Right ventricle myocardium inferior (tissue), 1 donor: ENCODE data around the gene KASH5. TPM values are rescaled to one million over a fixed set of nuclear protein-coding genes. Genes with fewer than 3 reads are reported as not detected.

Experiments
- ATAC-seq: fragments of 200-7000 bp; cut with Tn5 transposase; one replicate; pipeline ENCODE4 v1.9.1; 2020; ENCODE audit warnings: mild to moderate bottlenecking, moderate library complexity
- DNase-seq: peaks from one replicate; pipeline ENCODE4 v3.0.0; 2021; ENCODE audit errors: missing footprints
- intact Hi-C: fragments of 100-400 bp; cut with DNase I; formaldehyde crosslinking; loops from one replicate; pipeline ENCODE4 v1.11.0; 2022
- total RNA-seq: library from RNA; stranded (reverse); fragmentation: NEBNext Ultra II Directional; extraction: Animal tissue kit (Norgen Biotek cat#: 25700); gene quantifications from one replicate; pipeline ENCODE4 v1.2.1, GENCODE V29; 2021
- donor health status: DM: no; HTN: yes; CAD: no; lungs with severe emphysema.

The KASH5 gene
- total RNA-seq, 1 donor from 2014 or later: not detected

DNA sequence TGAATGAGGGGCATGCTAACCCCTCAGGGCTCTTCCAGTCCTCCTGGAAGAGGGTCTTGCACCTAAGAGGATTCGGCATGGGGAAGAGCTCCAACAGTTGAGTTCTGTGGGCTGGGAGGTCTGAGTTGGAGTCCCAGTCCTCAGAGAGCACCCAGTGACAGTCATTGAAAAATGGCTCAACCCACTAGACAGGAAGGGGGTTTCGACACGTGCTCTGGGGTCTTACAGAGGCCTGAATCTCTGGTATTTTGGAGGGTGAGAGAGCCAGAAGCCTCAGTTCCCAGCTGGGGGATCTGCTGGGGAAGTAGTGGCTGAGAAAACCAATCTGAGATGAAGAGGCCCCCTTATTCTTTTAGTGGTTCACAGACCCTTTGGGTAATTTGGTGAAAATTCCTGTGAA, 26.2 kb downstream of the KASH5 start:
- ATAC-seq: no peak
- DNase-seq: no peak
- intact Hi-C loops: no loop called here

DNA sequence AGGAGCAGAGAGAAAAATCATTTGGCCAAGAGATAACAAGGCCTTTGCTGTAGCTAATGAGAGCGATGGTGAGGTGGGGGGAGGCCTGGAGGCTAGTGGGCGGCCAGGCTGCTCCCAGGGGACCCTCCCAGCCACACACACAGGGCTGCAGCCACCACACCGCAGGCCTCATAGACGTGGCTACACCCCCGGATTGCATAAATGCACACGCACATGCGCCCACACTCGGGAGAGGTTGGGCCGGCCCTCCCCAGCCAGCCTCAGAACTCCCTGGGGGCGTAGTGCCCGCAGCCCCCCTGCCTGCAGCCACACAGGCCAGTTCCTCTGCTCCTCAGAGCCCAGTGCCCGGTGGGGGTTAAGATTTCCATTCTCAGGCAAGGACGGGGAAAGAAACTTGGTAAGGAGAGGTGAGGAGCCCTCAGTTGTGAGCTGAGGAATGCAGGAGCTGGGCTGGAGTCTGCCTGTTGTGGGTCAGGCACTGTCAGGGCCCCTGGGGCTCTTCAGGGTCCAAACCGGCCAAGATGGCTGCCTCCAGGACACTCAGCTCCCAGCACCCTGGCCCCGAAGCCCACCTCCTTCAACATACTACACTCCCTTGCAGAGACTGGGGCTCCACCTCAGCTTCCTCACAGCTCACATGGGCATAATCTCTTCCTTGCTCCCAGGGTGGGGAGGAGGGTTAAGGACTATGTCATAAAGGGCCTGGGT, 27.2 kb downstream of the KASH5 start:
- ATAC-seq (no peak), DNase-seq (no peak)
- intact Hi-C loops: no loop called here

DNA sequence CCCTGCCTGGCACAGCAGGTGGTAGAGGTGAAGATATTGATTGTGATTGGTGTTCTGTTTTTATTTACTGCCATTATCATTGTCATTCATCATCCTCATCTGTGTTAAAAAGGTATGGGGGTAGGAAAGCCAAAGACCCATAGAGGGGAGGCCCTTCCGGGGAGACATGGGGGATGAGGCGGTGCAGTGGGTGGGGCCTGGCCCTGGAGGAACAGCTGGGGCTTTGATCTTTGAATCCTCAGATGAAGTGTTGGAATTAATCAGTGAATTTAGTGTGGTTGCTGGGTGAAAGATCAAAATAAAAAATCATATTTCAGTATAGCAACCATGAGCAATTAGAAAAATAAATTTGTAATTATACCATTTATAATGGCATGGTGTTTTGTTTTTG, 27.8 kb downstream of the KASH5 start:
- intact Hi-C loops: no loop called here
- ATAC-seq: no peak

DNA sequence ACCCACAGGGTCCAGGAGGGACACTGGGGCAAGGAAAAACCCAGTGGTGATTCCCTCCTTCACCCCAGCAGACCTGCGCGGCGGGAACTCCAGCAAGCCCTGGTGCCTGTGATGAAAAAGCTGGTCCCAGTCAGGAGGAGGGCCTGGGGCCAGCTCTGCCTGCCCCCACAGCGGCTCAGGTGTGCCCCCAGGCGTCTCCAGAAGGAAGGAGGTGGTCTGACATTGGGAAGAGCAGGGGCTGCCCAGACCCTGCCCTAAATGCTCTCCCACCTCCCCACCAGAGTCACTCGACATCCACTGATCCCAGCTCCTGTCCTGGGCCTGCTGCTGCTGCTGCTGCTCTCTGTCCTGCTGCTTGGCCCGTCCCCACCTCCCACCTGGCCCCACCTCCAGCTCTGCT, 29.0 kb downstream of the KASH5 start:
- no peak for ATAC-seq
- no peak for DNase-seq
- intact Hi-C loops: no loop called here

More for the DNA sequence above, 27.8 kb downstream of the KASH5 start:
- DNase-seq: no peak

DNA sequence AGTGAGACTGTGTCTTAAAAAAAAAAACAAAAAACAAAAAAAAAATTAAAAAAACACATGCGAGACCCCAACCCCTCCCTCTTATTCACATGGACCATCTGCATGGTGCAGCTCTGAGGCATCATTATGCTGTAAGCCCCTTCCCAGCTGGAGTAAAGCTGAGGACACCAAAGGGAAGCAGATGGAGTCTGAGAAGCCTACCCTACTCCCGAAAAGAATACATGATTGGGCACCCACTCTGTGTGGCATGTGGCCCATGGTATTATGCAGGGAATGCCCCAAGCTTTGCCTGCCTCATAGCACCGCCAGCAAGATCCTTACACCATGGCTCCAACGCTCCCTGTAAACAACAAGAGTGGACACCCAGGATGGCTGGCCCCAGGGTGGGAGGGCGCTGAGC, 30.5 kb downstream of the KASH5 start:
- intact Hi-C loops: no loop called here
- no peak for ATAC-seq
- DNase-seq: no peak

DNA sequence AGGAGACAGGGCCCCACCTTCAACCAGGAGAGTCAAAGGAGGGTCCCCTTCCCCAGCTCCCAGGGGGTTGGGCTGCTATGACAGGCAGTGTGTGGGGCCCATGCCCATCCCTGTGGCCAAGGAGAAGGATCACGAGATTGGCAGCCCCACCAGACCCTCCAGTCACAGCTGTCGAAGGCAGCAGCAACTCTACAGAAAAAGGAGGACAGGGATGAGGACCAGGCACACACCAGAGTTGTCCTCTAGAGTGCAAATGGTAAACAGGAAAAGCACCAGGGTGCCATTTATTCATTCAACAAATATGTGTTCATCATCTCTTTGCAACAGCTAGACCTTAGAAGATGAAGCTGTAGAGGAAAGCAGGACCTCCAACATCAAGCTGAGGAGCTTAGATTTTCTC, 31.1 kb downstream of the KASH5 start:
- no peak for DNase-seq
- no peak for ATAC-seq
- intact Hi-C loops: no loop called here

DNA sequence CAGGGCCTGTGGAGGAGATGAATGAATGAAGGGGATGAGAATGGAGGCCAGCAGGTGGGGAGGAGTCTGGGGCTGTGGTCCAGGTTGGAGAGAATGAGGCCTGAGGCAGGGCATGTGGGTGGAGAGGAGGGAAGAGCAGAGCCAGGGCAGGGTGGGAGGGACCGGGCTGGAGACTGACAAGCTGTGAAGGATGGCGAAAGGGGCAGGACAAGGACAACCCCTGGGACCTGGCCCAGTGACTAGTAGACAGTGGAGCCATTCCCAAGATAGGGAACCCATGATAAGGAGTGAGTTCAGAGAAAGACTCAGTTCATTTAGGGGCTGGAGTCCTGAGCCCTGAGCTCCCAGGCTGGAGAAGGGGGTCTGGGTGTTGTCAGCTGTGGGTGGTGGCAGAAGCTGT, 32.2 kb downstream of the KASH5 start:
- intact Hi-C loops: no loop called here
- DNase-seq: no peak
- no peak for ATAC-seq

DNA sequence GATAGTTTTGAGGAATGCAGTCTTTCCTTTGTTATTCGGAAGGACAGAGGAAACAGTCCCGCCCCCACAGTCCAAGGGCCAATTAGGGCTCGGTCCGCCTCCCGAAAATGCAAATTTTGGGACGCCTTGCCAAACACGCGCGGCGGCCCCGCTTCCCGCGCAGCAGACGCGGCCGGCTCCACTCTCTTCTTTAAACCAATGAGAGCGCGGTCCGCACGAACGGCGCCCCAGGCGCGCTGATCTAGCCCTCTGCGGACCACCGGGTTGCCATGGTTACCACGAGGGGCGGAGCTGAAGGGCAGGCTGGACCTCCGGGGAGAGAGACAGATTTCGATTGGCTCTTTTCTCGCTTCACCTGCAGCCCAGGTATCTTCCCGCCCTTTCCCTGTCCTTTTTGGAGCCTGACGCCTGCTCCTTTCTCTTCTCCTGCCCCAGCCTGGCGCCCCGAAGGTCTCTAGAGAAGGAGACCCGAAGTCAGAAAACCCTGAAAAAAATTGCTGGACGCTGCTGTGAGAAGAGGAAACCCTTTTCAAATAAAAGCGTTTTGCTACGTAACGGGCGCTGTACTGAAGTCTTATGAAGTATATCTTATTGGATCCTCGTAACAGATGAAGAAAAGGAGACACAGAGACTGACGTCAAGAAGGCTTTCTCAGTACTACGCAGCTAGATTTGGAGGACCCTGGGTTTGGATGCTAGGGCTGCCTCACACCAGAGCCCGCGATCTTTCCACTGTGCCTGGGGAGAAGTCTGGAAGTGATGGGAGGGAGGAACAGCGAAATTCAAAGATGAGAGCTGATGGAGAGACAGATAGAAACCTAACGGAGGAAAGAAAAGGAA, 33.2 kb downstream of the KASH5 start:
- DNase-seq (peak; percentile 84), ATAC-seq (peak; percentile 61)
- intact Hi-C loops: no loop called here

DNA sequence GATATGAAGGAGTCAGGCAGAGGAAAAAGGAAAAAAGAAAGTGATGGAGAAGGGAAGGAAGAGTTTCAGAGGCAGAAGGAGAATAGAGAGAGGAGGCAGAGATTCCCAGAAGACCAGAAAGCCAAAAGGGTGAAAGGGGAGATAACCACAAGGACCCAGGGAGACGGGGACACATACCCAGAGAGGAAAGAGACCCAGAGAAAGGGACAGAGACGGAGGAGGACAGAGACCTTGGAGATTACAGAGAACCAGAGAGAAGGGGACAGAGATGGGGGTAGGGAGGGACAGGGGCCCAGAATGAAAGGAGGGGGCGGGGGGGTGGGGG, 33.8 kb downstream of the KASH5 start:
- intact Hi-C loops: no loop called here
- ATAC-seq: no peak
- no peak for DNase-seq

DNA sequence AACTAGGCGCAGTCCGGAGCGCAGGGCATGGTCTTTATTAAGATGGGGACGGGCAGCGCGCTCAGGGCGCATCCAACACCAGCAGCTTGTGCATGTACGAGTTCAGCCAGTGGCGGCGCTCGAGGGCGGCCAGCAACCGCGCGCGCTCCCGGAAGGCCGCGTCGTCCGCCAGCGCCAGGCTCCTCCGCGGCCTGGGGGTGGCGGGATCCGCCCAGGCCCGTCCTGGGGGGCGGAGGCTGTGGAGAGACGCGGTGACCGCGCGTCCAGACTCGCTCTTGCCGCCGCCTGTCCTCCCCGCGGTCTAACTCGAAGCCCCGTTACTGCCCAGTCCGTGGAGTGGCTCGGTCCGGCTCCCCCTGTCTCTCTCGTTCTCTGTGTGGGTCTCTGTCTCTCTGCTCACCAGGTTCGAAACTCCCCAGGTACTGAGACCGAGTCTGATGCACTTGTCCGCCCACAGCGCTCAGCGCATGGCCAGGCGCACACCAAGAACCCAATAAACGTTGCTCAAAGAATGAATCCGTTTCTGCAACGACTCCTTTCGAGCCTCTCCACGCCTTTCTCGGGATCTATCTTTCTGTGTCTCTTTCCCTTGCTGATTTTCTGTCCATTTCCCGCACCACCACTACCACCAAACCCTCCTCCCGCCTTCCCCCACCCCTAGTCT, 34.5 kb downstream of the KASH5 start:
- ATAC-seq: peak; percentile 64
- intact Hi-C loops: no loop called here

DNA sequence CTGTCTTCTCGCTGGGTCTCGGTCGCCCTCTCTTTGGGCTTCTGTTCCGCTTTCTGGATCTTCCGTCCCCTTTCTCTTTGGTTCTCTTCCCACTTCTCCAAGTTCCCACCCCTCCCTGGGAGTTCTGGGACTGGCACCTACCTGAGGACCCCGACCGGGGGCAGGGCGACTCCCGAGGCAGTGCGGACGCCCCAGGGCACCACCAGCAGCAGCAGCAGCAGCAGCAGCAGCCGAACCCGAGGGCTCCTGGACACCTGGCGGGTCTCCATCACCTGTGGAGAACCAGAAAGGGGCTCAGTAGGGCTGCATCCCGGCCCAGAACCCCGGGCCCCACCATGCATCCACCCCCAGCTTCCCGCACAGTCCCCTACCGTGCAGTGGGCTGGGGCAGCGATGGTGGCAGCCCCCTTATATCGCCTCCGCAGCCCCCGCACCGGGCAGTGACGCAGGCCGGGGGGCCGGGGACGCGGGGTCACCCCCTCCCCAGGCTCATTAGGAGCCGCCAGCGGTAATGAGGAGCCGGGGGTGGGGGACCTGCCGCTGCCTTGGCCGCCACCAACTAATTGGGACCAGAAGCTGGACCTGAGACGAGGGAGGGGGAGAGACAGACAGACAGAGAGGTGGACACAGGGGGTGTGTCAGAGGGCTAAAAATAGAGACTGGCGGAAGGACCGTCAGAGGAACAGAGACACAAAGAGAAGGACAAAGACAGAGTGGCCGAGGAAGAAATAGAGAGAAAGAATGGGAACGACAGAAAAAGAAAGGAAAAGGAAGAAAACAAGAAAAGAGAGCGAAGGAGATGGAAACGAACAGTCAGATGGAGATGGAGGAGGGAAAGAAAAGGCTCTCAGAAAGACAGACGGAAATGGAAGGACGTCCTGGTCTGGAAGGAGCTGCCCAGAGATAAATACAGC, 35.3 kb downstream of the KASH5 start, which contains the start of gene PTH2:
Gene PTH2 (minus strand): TSS at position 371 of the 914 bp plus-strand sequence. CDS start 102 bp downstream, at position 269.
- no peak for DNase-seq
- intact Hi-C loops: no loop called here
- no peak for ATAC-seq

More for the DNA sequence above, 34.5 kb downstream of the KASH5 start:
- no peak for DNase-seq

DNA sequence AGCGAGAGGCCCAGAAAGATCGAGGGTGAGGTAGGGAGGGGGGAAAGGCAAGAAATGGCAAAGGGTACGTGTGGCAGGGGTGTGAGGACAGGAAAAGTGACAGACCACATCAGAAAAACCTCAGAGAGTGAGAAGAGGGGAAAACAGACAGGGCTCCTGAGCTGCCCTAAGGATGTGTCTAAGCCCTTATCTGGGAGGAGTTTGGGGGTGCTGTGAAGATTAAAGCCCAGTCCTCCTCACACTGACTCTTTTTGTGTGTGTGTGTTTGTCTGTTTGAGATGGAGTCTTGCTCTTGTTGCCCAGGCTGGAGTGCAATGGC, 35.9 kb downstream of the KASH5 start:
- no peak for ATAC-seq
- intact Hi-C loops: no loop called here
- DNase-seq: no peak

DNA sequence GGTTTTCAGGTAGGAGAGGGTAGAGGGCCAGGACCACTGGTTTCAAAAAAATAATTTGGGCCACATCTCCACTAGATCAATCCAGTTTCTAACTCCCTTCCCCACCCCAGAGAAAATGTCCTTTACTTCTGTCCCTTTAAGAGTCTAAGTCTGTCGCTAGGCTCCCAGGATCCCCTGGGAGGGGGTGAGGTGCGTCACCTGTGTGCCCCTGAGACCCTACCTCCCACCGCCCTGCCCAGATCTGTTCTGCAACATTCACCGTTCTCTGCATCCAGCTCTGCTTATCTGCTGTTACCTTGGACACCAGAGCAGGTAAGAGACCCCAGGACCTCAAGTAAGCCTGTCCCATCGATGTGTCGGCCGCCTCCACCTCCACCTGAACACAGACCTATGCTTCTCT, 37.1 kb downstream of the KASH5 start, which contains the start of gene GFY:
Gene GFY (plus strand): TSS at position 211 of the 400 bp plus-strand sequence. CDS start 1,043 bp downstream, outside the sequence.
- ATAC-seq (no peak), DNase-seq (no peak)
- intact Hi-C loops: no loop called here

DNA sequence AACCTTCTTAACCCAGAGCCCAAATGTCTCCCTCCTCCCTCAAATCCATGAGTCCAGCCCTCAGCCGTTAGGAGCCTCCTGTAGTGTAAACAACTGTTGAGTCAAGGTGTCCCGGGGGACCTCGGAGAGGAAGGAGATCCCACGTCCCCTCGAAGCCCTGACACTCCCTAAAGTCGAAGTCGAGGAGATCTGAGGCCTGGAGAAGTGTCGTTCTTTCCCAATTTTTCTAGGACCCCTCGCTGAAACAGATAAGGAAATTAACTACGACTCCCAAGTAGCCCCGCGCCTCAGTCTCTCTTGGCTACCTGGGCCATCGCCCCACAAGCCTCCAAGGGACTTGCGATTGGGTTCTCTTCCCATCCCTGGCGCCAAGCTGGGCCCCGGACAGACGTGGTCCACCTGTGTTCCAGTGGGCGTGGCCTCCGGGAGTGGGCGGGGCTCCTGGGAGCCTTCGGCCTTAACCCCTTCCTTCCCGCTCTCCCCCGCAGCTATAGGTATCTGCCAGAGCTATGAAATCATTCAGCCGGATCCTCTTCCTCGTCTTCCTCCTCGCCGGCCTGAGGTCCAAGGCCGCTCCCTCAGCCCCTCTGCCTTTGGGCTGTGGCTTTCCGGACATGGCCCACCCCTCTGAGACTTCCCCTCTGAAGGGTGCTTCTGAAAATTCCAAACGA, 38.0 kb downstream of the KASH5 start:
- ATAC-seq: no peak
- intact Hi-C loops: no loop called here
- DNase-seq: no peak

DNA sequence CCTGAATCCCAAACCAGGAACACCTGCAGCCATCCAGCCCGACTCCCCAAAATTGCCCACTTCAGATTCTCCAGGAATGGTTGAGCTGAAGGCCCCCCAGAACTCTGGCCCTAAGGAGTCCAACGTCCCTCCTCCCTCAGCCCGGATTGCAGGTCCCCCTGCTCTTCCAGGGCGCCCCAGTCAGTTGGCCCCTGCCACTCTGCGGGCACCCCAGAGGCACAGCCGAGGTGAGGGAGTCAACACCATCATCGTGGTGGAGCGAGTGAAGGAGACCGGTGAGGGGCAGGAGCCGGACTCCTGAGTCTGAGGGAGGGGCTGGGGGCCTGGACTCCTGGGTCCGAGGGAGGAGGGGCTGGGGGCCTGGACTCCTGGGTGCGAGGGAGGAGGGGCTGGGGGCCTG, 39.3 kb downstream of the KASH5 start:
- ATAC-seq: no peak
- intact Hi-C loops: no loop called here
- DNase-seq: no peak

DNA sequence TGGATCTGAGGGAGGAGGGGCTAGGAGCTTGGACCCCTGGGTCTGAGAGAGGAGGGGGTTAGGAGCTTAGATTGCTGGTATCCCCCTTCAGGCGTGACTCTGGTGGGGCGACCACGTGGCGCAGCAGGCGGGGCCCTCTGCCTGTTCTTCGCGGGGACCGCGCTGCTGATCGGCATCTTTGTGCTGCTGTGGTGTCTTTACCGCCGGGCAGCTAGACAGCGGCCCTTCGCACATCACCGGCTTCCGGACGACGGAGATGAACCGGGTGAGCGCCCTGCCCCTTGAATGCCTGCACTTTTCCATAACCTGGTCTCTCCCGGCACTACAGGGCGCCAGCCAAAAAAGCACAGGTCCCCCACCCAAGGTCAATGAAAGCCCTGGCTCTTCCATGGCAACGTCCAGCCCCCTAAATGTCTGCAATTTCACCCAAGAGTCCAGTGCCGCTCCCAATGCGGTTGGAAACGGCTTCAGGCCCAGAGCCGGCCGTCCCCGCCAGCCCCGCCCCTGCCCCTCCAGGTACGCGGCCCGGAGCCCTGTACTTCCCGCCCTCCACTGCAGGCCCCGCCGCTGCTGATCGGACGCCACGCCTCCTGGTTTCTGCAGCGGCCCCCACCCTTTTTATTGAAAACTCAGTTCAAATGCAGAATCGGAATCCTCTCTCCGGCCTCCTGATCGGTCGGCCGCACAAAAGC, 40.0 kb downstream of the KASH5 start:
- ATAC-seq (no peak), DNase-seq (no peak)
- intact Hi-C loops: no loop called here

DNA sequence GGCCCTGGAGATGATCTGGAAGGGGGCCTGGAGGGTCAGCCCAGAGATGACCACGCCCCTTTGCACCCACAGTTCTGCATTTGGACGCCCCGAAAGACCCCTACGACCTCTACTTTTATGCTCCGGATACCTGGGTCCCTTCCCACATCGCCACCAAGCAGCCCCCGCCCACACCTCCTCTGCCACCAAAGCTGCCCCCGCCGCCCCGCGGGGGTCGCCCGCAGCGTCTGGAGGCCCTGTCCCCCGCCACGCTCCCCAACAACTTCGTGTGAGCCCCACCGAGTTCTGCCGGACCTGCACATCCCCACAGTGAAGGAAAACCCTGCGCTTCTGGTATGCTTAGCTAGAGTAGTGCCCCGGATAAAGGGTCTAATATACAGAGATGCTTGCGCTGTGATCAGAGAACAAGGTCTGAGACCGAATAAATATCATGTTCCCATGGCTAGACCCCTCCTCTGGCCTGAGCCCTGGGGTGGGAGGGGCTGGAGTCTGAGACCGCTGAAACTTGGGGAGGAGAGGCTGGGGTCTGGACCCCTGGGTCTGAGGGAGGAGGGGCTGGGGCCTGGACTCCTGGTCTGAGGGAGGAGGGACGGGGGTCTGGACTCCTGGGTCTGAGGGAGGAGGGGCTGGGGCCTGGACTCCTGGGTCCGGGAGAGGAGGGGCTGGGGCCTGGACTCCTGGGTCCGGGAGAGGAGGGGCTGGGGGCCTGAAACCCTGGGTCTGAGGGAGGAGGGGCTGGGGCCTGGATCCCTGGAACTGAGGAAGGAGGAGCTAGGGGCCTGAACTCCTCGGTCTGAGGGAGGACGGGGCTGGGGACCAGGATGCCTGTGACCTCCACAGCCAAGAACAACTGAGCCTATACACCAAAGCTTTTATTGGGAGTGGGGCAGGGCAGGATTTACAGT, 40.8 kb downstream of the KASH5 start:
- no peak for ATAC-seq
- no peak for DNase-seq
- intact Hi-C loops: no loop called here
